ENCODE data around the gene PALM. TPM values are rescaled to one million over a fixed set of nuclear protein-coding genes. Genes with fewer than 3 reads are reported as not detected.

The PALM gene
- total and polyA plus RNA-seq, 9 of the 15 experiments (the other 6 are each of a cell fraction or from before 2014, with no cell fraction given) = 0.04 to 6.6 (median 1.7) TPM

DNA sequence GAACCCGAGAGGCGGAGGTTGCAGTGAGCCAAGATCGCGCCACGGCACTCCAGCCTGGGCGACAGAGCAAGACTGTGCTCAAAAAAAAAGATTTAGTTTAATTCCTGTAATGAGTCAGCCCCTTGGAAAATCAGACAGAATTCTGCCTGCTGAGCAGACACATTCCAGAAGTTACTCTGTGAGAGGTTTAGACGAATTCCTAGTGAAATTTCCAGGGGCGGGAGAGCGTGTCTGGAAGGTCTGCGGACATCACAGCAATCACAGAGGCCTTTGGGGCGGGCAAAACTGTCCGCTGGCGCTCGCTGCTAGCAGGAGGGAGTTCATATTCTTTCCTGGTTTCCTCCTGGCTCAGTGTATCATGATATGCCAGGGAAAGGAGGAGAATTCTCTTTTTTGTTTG, 59.7 kb downstream of the PALM start:
- H3K79me2 ChIP-seq (ENCODE audit: control insufficient read depth, insufficient read depth, low read length) = no peaks in the 10 kb centered on the region
- intact Hi-C loops (cut with micrococcal nuclease) (no loop called here), in situ Hi-C loops (cut with MboI) (loop anchor here (5.0 to 25.0 kb wide), 3 partner anchors 89 to 469 kb away; partner anchors contain the start of genes ATP5F1D, CBARP, CFD and MIDN)
- H3K4me1 ChIP-seq (replicated peaks in 1 of 2; ENCODE audit: control insufficient read depth in 2 of 2, insufficient read depth in 2 of 2, low read length in 2 of 2) = peaks cover 0 to 42% of the 10 kb centered on the region in 2 experiments; a peak in 3 of 5 replicates
- H3K36me3 ChIP-seq (ENCODE audit: control insufficient read depth, insufficient read depth, low read length) = no peaks in the 10 kb centered on the region
- ATAC-seq (no peak), DNase-seq (ENCODE audit: extremely low read depth in 1 of 4, low spot score in 3 of 4) (no peak), FAIRE-seq (no peak)
- no peak overlapping the region for H3K9ac ChIP-seq (ENCODE audit: insufficient read depth in 1 of 2, low read depth in 2 of 2, low read length in 2 of 2)
- no peaks in the 10 kb centered on the region for H3K27me3 ChIP-seq (ENCODE audit: control insufficient read depth in 2 of 2, insufficient read depth in 2 of 2, low read length in 2 of 2)
- TF ChIP-seq, protein P1, sequence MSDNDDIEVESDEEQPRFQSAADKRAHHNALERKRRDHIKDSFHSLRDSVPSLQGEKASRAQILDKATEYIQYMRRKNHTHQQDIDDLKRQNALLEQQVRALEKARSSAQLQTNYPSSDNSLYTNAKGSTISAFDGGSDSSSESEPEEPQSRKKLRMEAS (CRISPR knock-in tag; IDR thresholded peaks at IDR 0.05) = no peak
- no peak for TF ChIP-seq CBFA2T3 (IDR thresholded peaks at IDR 0.05)
- TF ChIP-seq ILK (tag; IDR thresholded peaks at IDR 0.05; ENCODE audit: borderline replicate concordance, low read depth) = no peak
- TF ChIP-seq, protein P2, sequence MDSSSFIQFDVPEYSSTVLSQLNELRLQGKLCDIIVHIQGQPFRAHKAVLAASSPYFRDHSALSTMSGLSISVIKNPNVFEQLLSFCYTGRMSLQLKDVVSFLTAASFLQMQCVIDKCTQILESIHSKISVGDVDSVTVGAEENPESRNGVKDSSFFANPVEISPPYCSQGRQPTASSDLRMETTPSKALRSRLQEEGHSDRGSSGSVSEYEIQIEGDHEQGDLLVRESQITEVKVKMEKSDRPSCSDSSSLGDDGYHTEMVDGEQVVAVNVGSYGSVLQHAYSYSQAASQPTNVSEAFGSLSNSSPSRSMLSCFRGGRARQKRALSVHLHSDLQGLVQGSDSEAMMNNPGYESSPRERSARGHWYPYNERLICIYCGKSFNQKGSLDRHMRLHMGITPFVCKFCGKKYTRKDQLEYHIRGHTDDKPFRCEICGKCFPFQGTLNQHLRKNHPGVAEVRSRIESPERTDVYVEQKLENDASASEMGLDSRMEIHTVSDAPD (CRISPR knock-in tag; IDR thresholded peaks at IDR 0.05) = no peak
- TF ChIP-seq RBM15 (IDR thresholded peaks at IDR 0.05; ENCODE audit: insufficient read depth, low read length) = no peak
- TF ChIP-seq RNF2 (IDR thresholded peaks at IDR 0.05) = no peak
- no peak for TF ChIP-seq BDP1 (IDR thresholded peaks at IDR 0.05; ENCODE audit: insufficient read depth, insufficient read length)
- TF ChIP-seq, protein P3, sequence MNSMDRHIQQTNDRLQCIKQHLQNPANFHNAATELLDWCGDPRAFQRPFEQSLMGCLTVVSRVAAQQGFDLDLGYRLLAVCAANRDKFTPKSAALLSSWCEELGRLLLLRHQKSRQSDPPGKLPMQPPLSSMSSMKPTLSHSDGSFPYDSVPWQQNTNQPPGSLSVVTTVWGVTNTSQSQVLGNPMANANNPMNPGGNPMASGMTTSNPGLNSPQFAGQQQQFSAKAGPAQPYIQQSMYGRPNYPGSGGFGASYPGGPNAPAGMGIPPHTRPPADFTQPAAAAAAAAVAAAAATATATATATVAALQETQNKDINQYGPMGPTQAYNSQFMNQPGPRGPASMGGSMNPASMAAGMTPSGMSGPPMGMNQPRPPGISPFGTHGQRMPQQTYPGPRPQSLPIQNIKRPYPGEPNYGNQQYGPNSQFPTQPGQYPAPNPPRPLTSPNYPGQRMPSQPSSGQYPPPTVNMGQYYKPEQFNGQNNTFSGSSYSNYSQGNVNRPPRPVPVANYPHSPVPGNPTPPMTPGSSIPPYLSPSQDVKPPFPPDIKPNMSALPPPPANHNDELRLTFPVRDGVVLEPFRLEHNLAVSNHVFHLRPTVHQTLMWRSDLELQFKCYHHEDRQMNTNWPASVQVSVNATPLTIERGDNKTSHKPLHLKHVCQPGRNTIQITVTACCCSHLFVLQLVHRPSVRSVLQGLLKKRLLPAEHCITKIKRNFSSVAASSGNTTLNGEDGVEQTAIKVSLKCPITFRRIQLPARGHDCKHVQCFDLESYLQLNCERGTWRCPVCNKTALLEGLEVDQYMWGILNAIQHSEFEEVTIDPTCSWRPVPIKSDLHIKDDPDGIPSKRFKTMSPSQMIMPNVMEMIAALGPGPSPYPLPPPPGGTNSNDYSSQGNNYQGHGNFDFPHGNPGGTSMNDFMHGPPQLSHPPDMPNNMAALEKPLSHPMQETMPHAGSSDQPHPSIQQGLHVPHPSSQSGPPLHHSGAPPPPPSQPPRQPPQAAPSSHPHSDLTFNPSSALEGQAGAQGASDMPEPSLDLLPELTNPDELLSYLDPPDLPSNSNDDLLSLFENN (IDR thresholded peaks at IDR 0.05; ENCODE audit: low read depth in 2 of 2, low read length in 2 of 2) = no peak
- TF ChIP-seq ZBTB17 (CRISPR knock-in tag; IDR thresholded peaks at IDR 0.05) = no peak
- no peak for TF ChIP-seq CEBPB (tag; IDR thresholded peaks at IDR 0.05)
- no peak for TF ChIP-seq MEIS2 (IDR thresholded peaks at IDR 0.05; ENCODE audit: partially characterized antibody)
- TF ChIP-seq GTF2F1 (IDR thresholded peaks at IDR 0.05; ENCODE audit: low read depth, low read length) = no peak
- TF ChIP-seq CTBP1 (IDR thresholded peaks at IDR 0.05; ENCODE audit: borderline replicate concordance) = no peak
- TF ChIP-seq, protein P4, sequence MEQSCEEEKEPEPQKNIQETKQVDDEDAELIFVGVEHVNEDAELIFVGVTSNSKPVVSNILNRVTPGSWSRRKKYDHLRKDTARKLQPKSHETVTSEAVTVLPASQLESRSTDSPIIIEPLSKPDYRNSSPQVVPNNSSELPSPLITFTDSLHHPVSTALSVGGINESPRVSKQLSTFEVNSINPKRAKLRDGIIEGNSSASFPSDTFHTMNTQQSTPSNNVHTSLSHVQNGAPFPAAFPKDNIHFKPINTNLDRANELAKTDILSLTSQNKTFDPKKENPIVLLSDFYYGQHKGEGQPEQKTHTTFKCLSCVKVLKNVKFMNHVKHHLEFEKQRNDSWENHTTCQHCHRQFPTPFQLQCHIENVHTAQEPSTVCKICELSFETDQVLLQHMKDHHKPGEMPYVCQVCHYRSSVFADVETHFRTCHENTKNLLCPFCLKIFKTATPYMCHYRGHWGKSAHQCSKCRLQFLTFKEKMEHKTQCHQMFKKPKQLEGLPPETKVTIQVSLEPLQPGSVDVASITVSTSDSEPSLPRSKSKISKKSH (CRISPR knock-in tag; IDR thresholded peaks at IDR 0.05) = no peak
- TF ChIP-seq ZNF165 (CRISPR knock-in tag; IDR thresholded peaks at IDR 0.05; ENCODE audit: borderline replicate concordance) = no peak
- WGBS (ENCODE audit: insufficient coverage, low coverage, missing lambda C conversion rate) = 68% methylated on average over 8 of the region's 14 CpGs
- no peaks in the 10 kb centered on the region for H3K9me1 ChIP-seq (ENCODE audit: control insufficient read depth, insufficient read depth, low read length)
- H4K20me1 ChIP-seq (replicated peaks; ENCODE audit: control insufficient read depth, insufficient read depth, low read length) = no peaks in the 10 kb centered on the region
- no peak overlapping the region for H3K4me2 ChIP-seq (ENCODE audit: insufficient read depth, low read length)
- H3K4me3 ChIP-seq = no peak overlapping the region
- H3K9me3 ChIP-seq (replicated peaks; ENCODE audit: control insufficient read depth, insufficient read depth, low read depth, low read length) = no peaks in the 10 kb centered on the region
- POLR2A ChIA-PET = interaction anchor here (0.6 to 0.9 kb wide), 2 partner anchors 13 to 47 kb away, joined by 3 to 4 read pairs; no protein-coding TSS in a partner anchor
- no peak overlapping the region for H3K27ac ChIP-seq (ENCODE audit: extremely low read depth, low read depth, low read length)
- H2AFZ ChIP-seq (ENCODE audit: low read depth, low read length) = no peak overlapping the region
- BruUV-seq (replicated peaks) = no TSS peak
- CTCF ChIA-PET (ENCODE audit: low intra/inter-chr PET ratio) = interaction anchor here (3.5 kb wide), 1 partner anchor 151 kb away, joined by 74 read pairs; the partner anchor contains the start of gene KISS1R

All from K562 (cell line).